Natural killer cell (primary cell): ENCODE results near the gene L3MBTL4. TPM values are rescaled to one million over a fixed set of nuclear protein-coding genes. Genes with fewer than 3 reads are reported as not detected.

ENCODE experiments used
- ATAC-seq, 3 donors: fragments of 150-1000 bp in 2 of 3; fragments of 200-7000 bp in 1 of 3; cut with Tn5 transposase; 1 replicate in 1 of 3; 2 replicates in 2 of 3; pipeline ENCODE4 v1.10.0; 2021; ENCODE audit warnings: mild to moderate bottlenecking in 2 of 3, moderate library complexity in 2 of 3
- DNase-seq, 2 donors: peaks; one replicate each; pipeline versions ENCODE4 v3.0.0 to v3.0.0-alpha.2; 2013 to 2021; ENCODE audit warnings: mixed read lengths in 1 of 2
- H3K27ac ChIP-seq: one replicate; pipeline ENCODE4 v1.5.1; 2013; ENCODE audit warnings: mild to moderate bottlenecking, low read length
- H3K27me3 ChIP-seq: one replicate; pipeline ENCODE4 v1.6.1; 2013; ENCODE audit warnings: low read length; ENCODE audit not compliant: control insufficient read depth, insufficient read depth
- H3K36me3 ChIP-seq: one replicate; pipeline ENCODE4 v1.6.1; 2013; ENCODE audit warnings: low read length; ENCODE audit not compliant: control insufficient read depth, insufficient read depth
- H3K4me1 ChIP-seq: one replicate; pipeline ENCODE4 v1.6.1; 2013; ENCODE audit warnings: low read length; ENCODE audit not compliant: control insufficient read depth, insufficient read depth
- H3K4me3 ChIP-seq: one replicate; pipeline ENCODE4 v1.5.1; 2013; ENCODE audit warnings: low read length
- H3K9me3 ChIP-seq: one replicate; pipeline ENCODE4 v1.6.1; 2013; ENCODE audit warnings: low read length; ENCODE audit not compliant: control insufficient read depth, insufficient read depth
- H3K27ac Mint-ChIP-seq, 2 donors: one replicate each; pipeline ENCODE4 v1.8.0; 2022; ENCODE audit warnings: mild to moderate bottlenecking in 2 of 2, mixed read lengths in 2 of 2, moderate library complexity in 1 of 2
- H3K27me3 Mint-ChIP-seq, 2 donors: one replicate each; pipeline ENCODE4 v1.8.0; 2022; ENCODE audit warnings: low read depth in 2 of 2, mixed read lengths in 2 of 2
- H3K36me3 Mint-ChIP-seq: one replicate; pipeline ENCODE4 v1.8.0; 2022; ENCODE audit warnings: mixed read lengths
- H3K4me1 Mint-ChIP-seq, 2 donors: one replicate each; pipeline ENCODE4 v1.8.0; 2022; ENCODE audit warnings: mixed read lengths in 2 of 2
- H3K4me3 Mint-ChIP-seq: one replicate; pipeline ENCODE4 v1.8.0; 2022; ENCODE audit warnings: mild to moderate bottlenecking, moderate library complexity, mixed read lengths
- H3K9me3 Mint-ChIP-seq, 2 donors: one replicate each; pipeline ENCODE4 v1.8.0; 2022; ENCODE audit warnings: mixed read lengths in 2 of 2
- CTCF ChIP-seq: fragments of 200-600 bp; IDR thresholded peaks from one replicate; pipeline ENCODE4 v1.8.0; 2022; ENCODE audit warnings: antibody characterized with exemption
- WGBS: methylation state at CpG from one replicate; pipeline ENCODE4 v1.1.7; 2013; ENCODE audit warnings: missing lambda C conversion rate; ENCODE audit not compliant: insufficient coverage; 5-methylcytosine and 5-hydroxymethylcytosine counted together
- intact Hi-C: fragments of 100-400 bp; cut with micrococcal nuclease; formaldehyde crosslinking; loops from one replicate; pipeline ENCODE4 v1.14.2; 2022
- total RNA-seq, 4 donors: library from RNA; stranded (reverse); fragments of 120-200 nt in 1 of 4; gene quantifications; one replicate each; pipeline versions ENCODE4 v1.2.3 to v1.2.4, GENCODE V29; 2013 to 2022

The L3MBTL4 gene
- total RNA-seq, 3 donors from 2014 or later (not counting 1 experiment from before 2014, with no cell fraction given), result 27.9 to 34.2 (median 30.0) TPM

- 100% methylated on average over 2 of the region's 2 CpGs for WGBS
- no peaks in the 10 kb centered on the region for H3K36me3 Mint-ChIP-seq
- H3K27me3 Mint-ChIP-seq, result no peaks in the 10 kb centered on the region
- Histone ChIP-seq H3K4me1 (no peaks in the 10 kb centered on the region), H3K27me3 (no peaks in the 10 kb centered on the region), H3K4me3 (no peak overlapping the region), H3K27ac (no peak overlapping the region), H3K36me3 (no peaks in the 10 kb centered on the region), H3K9me3 (no peaks in the 10 kb centered on the region)
- ATAC-seq, result no peak
- H3K4me1 Mint-ChIP-seq, result no peaks in the 10 kb centered on the region
- H3K27ac Mint-ChIP-seq, result no peak overlapping the region
- H3K4me3 Mint-ChIP-seq, result no peak overlapping the region
- TF ChIP-seq CTCF, result no peak
- no peaks in the 10 kb centered on the region for H3K9me3 Mint-ChIP-seq
- intact Hi-C loops, result no loop called here
- DNase-seq, result no peak
These were observed 207.6 kb downstream of the L3MBTL4 start for GRCh38 chr18:6207116-6207515.

- H3K9me3 ChIP-seq, result no peaks in the 10 kb centered on the region
- no peak overlapping the region for H3K4me3 Mint-ChIP-seq
- H3K9me3 Mint-ChIP-seq, result no peaks in the 10 kb centered on the region
- H3K4me3 ChIP-seq, result no peak overlapping the region
- DNase-seq (no peak), ATAC-seq (no peak)
- no peaks in the 10 kb centered on the region for H3K36me3 ChIP-seq
- no peaks in the 10 kb centered on the region for H3K27me3 Mint-ChIP-seq
- no peak for TF ChIP-seq CTCF
- WGBS, result 76% methylated on average over 1 of the region's 2 CpGs
- no peaks in the 10 kb centered on the region for H3K36me3 Mint-ChIP-seq
- no peak overlapping the region for H3K27ac ChIP-seq
- no peaks in the 10 kb centered on the region for H3K4me1 ChIP-seq
- H3K4me1 Mint-ChIP-seq, result no peaks in the 10 kb centered on the region
- H3K27me3 ChIP-seq, result no peaks in the 10 kb centered on the region
- no peak overlapping the region for H3K27ac Mint-ChIP-seq
- intact Hi-C loops, result no loop called here
These were observed 209.0 kb downstream of the L3MBTL4 start for GRCh38 chr18:6205706-6206105.

GRCh38 chr18:6204476-6204875 is 210.2 kb downstream of the L3MBTL4 start:
- no peaks in the 10 kb centered on the region for H3K36me3 ChIP-seq
- Mint-ChIP-seq H3K4me1 (no peaks in the 10 kb centered on the region), H3K27ac (no peak overlapping the region), H3K27me3 (no peaks in the 10 kb centered on the region), H3K4me3 (no peak overlapping the region), H3K9me3 (no peaks in the 10 kb centered on the region), H3K36me3 (no peaks in the 10 kb centered on the region)
- H3K9me3 ChIP-seq, result no peaks in the 10 kb centered on the region
- TF ChIP-seq CTCF, result no peak
- H3K27me3 ChIP-seq, result no peaks in the 10 kb centered on the region
- H3K27ac ChIP-seq, result no peak overlapping the region
- H3K4me1 ChIP-seq, result no peaks in the 10 kb centered on the region
- intact Hi-C loops, result no loop called here
- DNase-seq (no peak), ATAC-seq (no peak)
- no peak overlapping the region for H3K4me3 ChIP-seq

GRCh38 chr18:6203791-6204190 is 210.9 kb downstream of the L3MBTL4 start:
- no peaks in the 10 kb centered on the region for H3K36me3 ChIP-seq
- no peak for TF ChIP-seq CTCF
- 76% methylated on average over 3 of the region's 3 CpGs for WGBS

More at GRCh38 chr18:6203791-6204190, 210.9 kb downstream of the L3MBTL4 start:
- Mint-ChIP-seq H3K27ac (no peak overlapping the region), H3K4me1 (no peaks in the 10 kb centered on the region), H3K9me3 (no peaks in the 10 kb centered on the region), H3K4me3 (no peak overlapping the region), H3K36me3 (no peaks in the 10 kb centered on the region), H3K27me3 (no peaks in the 10 kb centered on the region)
- DNase-seq, result no peak
- intact Hi-C loops, result no loop called here
- Histone ChIP-seq H3K4me3 (no peak overlapping the region), H3K27me3 (no peaks in the 10 kb centered on the region), H3K4me1 (no peaks in the 10 kb centered on the region), H3K27ac (no peak overlapping the region), H3K9me3 (no peaks in the 10 kb centered on the region)
- ATAC-seq, result no peak
